Sigmoid colon (tissue), 7 donors: ENCODE measurements around the gene GZMA. TPM values are rescaled to one million over a fixed set of nuclear protein-coding genes. Genes with fewer than 3 reads are reported as not detected.

Source experiments
- DNase-seq: peaks from one replicate; pipeline ENCODE4 v3.0.0-alpha.2; 2019
- H3K27ac ChIP-seq, 4 donors: fragments of 200-600 bp; sonication (generic); one replicate each; pipeline ENCODE4 v1.5.1; 2016 to 2019; ENCODE audit warnings: mild to moderate bottlenecking in 1 of 4
- H3K27me3 ChIP-seq, 3 donors: fragments of 200-600 bp; sonication (generic); one replicate each; pipeline ENCODE4 v1.5.1; 2019; ENCODE audit warnings: mild to moderate bottlenecking in 1 of 3
- H3K36me3 ChIP-seq, 4 donors: fragments of 200-600 bp; sonication (generic); one replicate each; pipeline ENCODE4 v1.5.1; 2016 to 2019
- H3K4me1 ChIP-seq, 4 donors: fragments of 200-600 bp; sonication (generic); one replicate each; pipeline ENCODE4 v1.5.1; 2017 to 2019
- H3K4me3 ChIP-seq, 4 donors: fragments of 200-600 bp; sonication (generic); one replicate each; pipeline ENCODE4 v1.5.1; 2017 to 2019; ENCODE audit warnings: mild to moderate bottlenecking in 2 of 4, moderate library complexity in 1 of 4
- H3K9me3 ChIP-seq, 4 donors: fragments of 200-600 bp in 3 of 4; sonication (generic) in 3 of 4; one replicate each; pipeline versions ENCODE4 v1.5.1 to v1.6.1; 2013 to 2019
- CTCF ChIP-seq, 4 experiments: fragments of 450-650 bp in 3 of 4; fragments of 200-600 bp in 1 of 4; IDR thresholded peaks; one replicate each; pipeline ENCODE4 v1.5.1; 2016 to 2019; ENCODE audit warnings: antibody characterized with exemption in 4 of 4, mild to moderate bottlenecking in 3 of 4, moderate library complexity in 2 of 4
- EP300 ChIP-seq, 4 donors: sonication (generic); formaldehyde crosslinking; IDR thresholded peaks; one replicate each; pipeline ENCODE4 v1.6.1; 2017; ENCODE audit warnings: antibody characterized with exemption in 4 of 4
- POLR2A ChIP-seq, 2 donors: fragments of 450-650 bp; IDR thresholded peaks; one replicate each; pipeline ENCODE4 v1.6.1; 2016; ENCODE audit warnings: antibody characterized with exemption in 2 of 2, mild to moderate bottlenecking in 2 of 2, moderate library complexity in 2 of 2
- POLR2AphosphoS5 ChIP-seq, 4 donors: sonication (generic); formaldehyde crosslinking; IDR thresholded peaks; one replicate each; pipeline ENCODE4 v1.6.1; 2017; ENCODE audit warnings: antibody characterized with exemption in 4 of 4
- WGBS, 2 donors: extraction: QIAGEN DNeasy Blood & Tissue Kit; methylation state at CpG; one replicate each; pipeline ENCODE4 v1.1.7; 2013; 5-methylcytosine and 5-hydroxymethylcytosine counted together
- intact Hi-C: fragments of 100-400 bp; cut with DNase I; formaldehyde crosslinking; loops from one replicate; pipeline ENCODE4 v1.15.1; 2023
- polyA plus RNA-seq, 3 donors: library from polyadenylated mRNA; stranded (reverse); fragments of 200-250 nt; gene quantifications; one replicate each; pipeline ENCODE4 v1.2.3, GENCODE V29; 2013
- total RNA-seq, 4 donors: library from RNA; depleted of rRNA; stranded (reverse); fragments of >200 nt; gene quantifications; one replicate each; pipeline ENCODE4 v1.1.0, GENCODE V29; 2016
- donor health status: healthy with polysubstance abuse.
- donor health status: Bipolar disorder and iron deficiency.
- donor health status: healthy.

GZMA gene
- total and polyA plus RNA-seq, 7 donors: 1.1 to 15.0 (median 6.1) TPM; not detected in 3

GRCh38 chr5:55108661-55109060, 6.2 kb downstream of the GZMA start:
- Histone ChIP-seq H3K9me3 (no peaks in the 10 kb centered on the region), H3K4me1 (no peaks in the 10 kb centered on the region), H3K4me3 (no peak overlapping the region), H3K36me3 (no peaks in the 10 kb centered on the region), H3K27me3 (no peaks in the 10 kb centered on the region), H3K27ac (no peak overlapping the region)
- no peak for DNase-seq
- no peak for TF ChIP-seq POLR2AphosphoS5 (IDR thresholded peaks at IDR 0.05)
- no peak for TF ChIP-seq POLR2A (IDR thresholded peaks at IDR 0.05)
- TF ChIP-seq CTCF (IDR thresholded peaks at IDR 0.05): no peak
- no peak for TF ChIP-seq EP300 (IDR thresholded peaks at IDR 0.05)
- WGBS, 2 donors: 86% methylated on average over 3 of the region's 3 CpGs
- intact Hi-C loops: no loop called here

GRCh38 chr5:55110217-55110616, 7.8 kb downstream of the GZMA start:
- Histone ChIP-seq H3K27me3 (no peaks in the 10 kb centered on the region), H3K9me3 (no peaks in the 10 kb centered on the region), H3K27ac (no peak overlapping the region), H3K4me3 (no peak overlapping the region), H3K36me3 (no peaks in the 10 kb centered on the region), H3K4me1 (no peaks in the 10 kb centered on the region)
- intact Hi-C loops: no loop called here
- DNase-seq: no peak
- 91 to 92% methylated on average over 2 of the region's 2 CpGs for WGBS, 2 donors
- TF ChIP-seq CTCF (IDR thresholded peaks at IDR 0.05) (no peak), POLR2A (IDR thresholded peaks at IDR 0.05) (no peak), POLR2AphosphoS5 (IDR thresholded peaks at IDR 0.05) (no peak), EP300 (IDR thresholded peaks at IDR 0.05) (no peak)

- no peaks in the 10 kb centered on the region for H3K36me3 ChIP-seq
- H3K4me1 ChIP-seq: no peaks in the 10 kb centered on the region
- no peaks in the 10 kb centered on the region for H3K9me3 ChIP-seq
- intact Hi-C loops: no loop called here
- TF ChIP-seq EP300 (IDR thresholded peaks at IDR 0.05) (no peak), CTCF (IDR thresholded peaks at IDR 0.05) (no peak), POLR2A (IDR thresholded peaks at IDR 0.05) (no peak), POLR2AphosphoS5 (IDR thresholded peaks at IDR 0.05) (no peak)
- no peaks in the 10 kb centered on the region for H3K27me3 ChIP-seq
- DNase-seq: no peak
- no peak overlapping the region for H3K27ac ChIP-seq
- H3K4me3 ChIP-seq: no peak overlapping the region
Measured at GRCh38 chr5:55113327-55113726, 10.9 kb downstream of the GZMA start.

- Histone ChIP-seq H3K4me3 (no peak overlapping the region), H3K4me1 (no peaks in the 10 kb centered on the region), H3K27ac (no peak overlapping the region), H3K27me3 (no peaks in the 10 kb centered on the region), H3K36me3 (no peaks in the 10 kb centered on the region), H3K9me3 (no peaks in the 10 kb centered on the region)
- no peak for TF ChIP-seq EP300 (IDR thresholded peaks at IDR 0.05)
- TF ChIP-seq CTCF (IDR thresholded peaks at IDR 0.05): no peak
- no peak for TF ChIP-seq POLR2A (IDR thresholded peaks at IDR 0.05)
- no peak for TF ChIP-seq POLR2AphosphoS5 (IDR thresholded peaks at IDR 0.05)
- intact Hi-C loops: no loop called here
- 55 to 85% methylated on average over 3 of the region's 3 CpGs for WGBS, 2 donors
- no peak for DNase-seq
Measured at GRCh38 chr5:55114061-55114460, 11.6 kb downstream of the GZMA start.

- H3K27ac ChIP-seq: no peak overlapping the region
- no peaks in the 10 kb centered on the region for H3K36me3 ChIP-seq
- no peak for DNase-seq
- no peaks in the 10 kb centered on the region for H3K27me3 ChIP-seq
- TF ChIP-seq POLR2AphosphoS5 (IDR thresholded peaks at IDR 0.05) (no peak), EP300 (IDR thresholded peaks at IDR 0.05) (no peak), CTCF (IDR thresholded peaks at IDR 0.05) (no peak), POLR2A (IDR thresholded peaks at IDR 0.05) (no peak)
- no peak overlapping the region for H3K4me3 ChIP-seq
- WGBS, 2 donors: 61 to 78% methylated on average over 3 of the region's 3 CpGs
- no peaks in the 10 kb centered on the region for H3K9me3 ChIP-seq
- intact Hi-C loops: no loop called here
- H3K4me1 ChIP-seq: no peaks in the 10 kb centered on the region
Measured at GRCh38 chr5:55123365-55123764, 20.9 kb downstream of the GZMA start.
